ENCODE measurements around the gene PTX4. TPM values are rescaled to one million over a fixed set of nuclear protein-coding genes. Genes with fewer than 3 reads are reported as not detected.

Gene PTX4
- total and polyA plus RNA-seq, 2 donors (not counting 3 experiments of a cell fraction or from before 2014, with no cell fraction given) = 0.31 TPM; not detected in 1

- H3K9me3 ChIP-seq (replicated peaks; ENCODE audit: control insufficient read depth, insufficient read depth, low read length) = no peaks in the 10 kb centered on the region
- CTCF ChIA-PET = interaction anchor here (0.7 kb wide), 1 partner anchor 32 kb away, joined by 3 read pairs; no protein-coding TSS in a partner anchor
- H3K27ac ChIP-seq (ENCODE audit: insufficient read depth, low read depth, low read length) = no peak overlapping the region
- no TSS peak for BruUV-seq (replicated peaks)
- dilution Hi-C loops (cut with MboI; ENCODE audit: extremely low pct_ligation_motif_present, low sequenced_read_pairs) = no loop called here
- H3K27me3 ChIP-seq (ENCODE audit: control insufficient read depth in 2 of 2, insufficient read depth in 2 of 2, low read length in 2 of 2) = no peaks in the 10 kb centered on the region
- H3K4me1 ChIP-seq (ENCODE audit: control insufficient read depth, extremely low read depth, insufficient read depth, low read length) = peaks cover 14% of the 10 kb centered on the region
- H3K4me3 ChIP-seq (replicated peaks in 1 of 3; ENCODE audit: insufficient read depth in 1 of 3, low read depth in 1 of 3, low read length in 3 of 3) = no peak overlapping the region
- FAIRE-seq (peak; percentile 68), DNase-seq (ENCODE audit: low read depth, low spot score) (no peak)
- no peak overlapping the region for H3K9ac ChIP-seq (replicated peaks; ENCODE audit: extremely low read depth, insufficient read depth, low read length)
- intact Hi-C loops (cut with micrococcal nuclease) = no loop called here
- no peaks in the 10 kb centered on the region for H3K36me3 ChIP-seq (ENCODE audit: control insufficient read depth in 2 of 2, extremely low read depth in 1 of 2, insufficient read depth in 2 of 2, low read length in 2 of 2)
- no peak overlapping the region for H2AFZ ChIP-seq (ENCODE audit: low read depth, low read length)
- TF ChIP-seq MYC (IDR thresholded peaks at IDR 0.05; ENCODE audit: low read depth, low read length) (no peak), JUN (IDR thresholded peaks at IDR 0.05; ENCODE audit: borderline replicate concordance, insufficient read depth, insufficient read length, low read depth) (no peak), POLR2AphosphoS5 (IDR thresholded peaks at IDR 0.05; ENCODE audit: insufficient read depth, low read depth, low read length) (no peak), MAX (IDR thresholded peaks at IDR 0.05; ENCODE audit: insufficient read depth, insufficient read length) (no peak), EZH2 (IDR thresholded peaks at IDR 0.05; ENCODE audit: borderline replicate concordance, low read depth, low read length, severe bottlenecking) (no peak), POLR2A (IDR thresholded peaks at IDR 0.05; ENCODE audit: low read depth, low read length) (no peak), CTCF (IDR thresholded peaks at IDR 0.05; ENCODE audit: extremely low read depth in 1 of 2, insufficient read depth in 1 of 2, low read depth in 1 of 2, low read length in 2 of 2) (no peak), GATA2 (IDR thresholded peaks at IDR 0.05; ENCODE audit: insufficient read depth, insufficient read length, low read depth, low read length) (no peak)
- POLR2A ChIA-PET = interaction anchor here (0.5 kb wide), 1 partner anchor 43 kb away, joined by 4 read pairs; no protein-coding TSS in a partner anchor
- no peaks in the 10 kb centered on the region for H3K9me1 ChIP-seq (replicated peaks; ENCODE audit: control insufficient read depth, extremely low read depth, insufficient read depth, low read length)
- no peak overlapping the region for H3K4me2 ChIP-seq (ENCODE audit: insufficient read depth, low read length)
- no peaks in the 10 kb centered on the region for H3K79me2 ChIP-seq (ENCODE audit: control insufficient read depth, insufficient read depth, low read length)
- H4K20me1 ChIP-seq (replicated peaks; ENCODE audit: control insufficient read depth, extremely low read depth, insufficient read depth, low read length) = no peaks in the 10 kb centered on the region
Observed at GRCh38 chr16:1526608-1527555, 38.1 kb upstream of the PTX4 start.

All from endothelial cell of umbilical vein (primary cell).